ENCODE data around the gene PLS1.

PLS1 gene

DNA sequence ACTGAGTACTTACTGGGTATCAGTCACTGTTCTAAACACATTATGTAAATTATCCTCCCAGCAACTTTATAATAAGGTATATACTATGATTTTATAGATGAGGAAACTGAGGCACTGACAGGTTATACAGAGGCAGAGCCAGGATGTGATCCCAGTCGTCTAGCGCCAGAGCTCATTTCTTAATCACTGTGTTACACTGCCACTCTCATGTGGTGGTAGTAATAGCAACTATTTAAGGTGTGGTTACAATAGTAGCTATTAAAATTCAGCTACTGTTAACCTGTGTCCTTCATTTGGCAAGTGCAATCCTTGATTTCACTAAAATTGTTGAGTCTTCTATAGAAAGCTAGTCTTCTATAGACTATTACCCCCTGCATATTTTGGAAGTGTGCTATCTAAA, 84.5 kb downstream of the PLS1 start:
- Histone ChIP-seq H3K18ac (ENCODE audit: low read length) (no peak overlapping the region), H3K23ac (ENCODE audit: low read length) (no peak overlapping the region), H3K27ac (ENCODE audit: low read depth, low read length) (no peak overlapping the region), H2BK15ac (replicated peaks; ENCODE audit: low read depth) (no peak overlapping the region), H4K5ac (ENCODE audit: low read length) (no peak overlapping the region), H3K4me3 (ENCODE audit: low read length) (no peak overlapping the region), H4K8ac (ENCODE audit: low read depth, low read length) (no peak overlapping the region), H3K79me2 (ENCODE audit: control insufficient read depth, insufficient read depth, low read length) (no peaks in the 10 kb centered on the region), H2BK120ac (ENCODE audit: low read depth, low read length) (no peak overlapping the region), H2AK5ac (ENCODE audit: low read length) (no peak overlapping the region), H3K9ac (ENCODE audit: low read length) (no peak overlapping the region), H2BK5ac (ENCODE audit: low read length) (no peak overlapping the region), H3K4me1 (ENCODE audit: control insufficient read depth, low read depth, low read length) (no peaks in the 10 kb centered on the region), H3K4me2 (ENCODE audit: low read length) (no peak overlapping the region), H3K79me1 (ENCODE audit: low read length) (no peaks in the 10 kb centered on the region), H3K4ac (ENCODE audit: low read depth, low read length) (no peak overlapping the region), H3K56ac (ENCODE audit: low read length) (no peak overlapping the region), H3K36me3 (ENCODE audit: control insufficient read depth, insufficient read depth, low read length) (no peaks in the 10 kb centered on the region), H3K27me3 (ENCODE audit: insufficient read depth, low read length, poor library complexity) (no peaks in the 10 kb centered on the region)
- no peak for DNase-seq
- no CpG with 5 or more reads among the region's 2 CpGs for WGBS (ENCODE audit: extremely low coverage, insufficient coverage, low lambda C conversion rate)

DNA sequence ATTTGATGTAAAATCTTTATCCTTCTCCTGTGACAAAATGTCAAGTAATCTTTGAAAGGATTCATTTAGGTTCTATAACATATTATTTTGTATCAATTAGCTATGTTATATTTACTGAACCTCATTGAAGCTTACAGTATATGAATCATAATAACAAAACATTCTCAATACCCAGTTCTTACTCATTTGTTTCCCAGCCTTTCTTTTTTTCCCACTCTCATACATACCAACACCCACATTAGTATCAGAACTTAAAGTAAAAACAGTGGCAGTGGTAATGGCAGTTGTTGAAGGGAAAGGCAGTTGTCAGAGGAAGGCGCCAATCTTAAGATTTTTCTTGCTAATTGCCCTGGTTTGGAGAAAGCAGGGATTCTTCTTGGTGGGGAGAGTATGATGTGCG, 94.4 kb downstream of the PLS1 start:
- Histone ChIP-seq H3K4me1 (ENCODE audit: control insufficient read depth, low read depth, low read length) (peaks cover 1% of the 10 kb centered on the region), H2AK5ac (ENCODE audit: low read length) (no peak overlapping the region), H3K56ac (ENCODE audit: low read length) (no peak overlapping the region), H3K4me2 (ENCODE audit: low read length) (no peak overlapping the region), H2BK15ac (replicated peaks; ENCODE audit: low read depth) (no peak overlapping the region), H3K4ac (ENCODE audit: low read depth, low read length) (no peak overlapping the region), H3K36me3 (ENCODE audit: control insufficient read depth, insufficient read depth, low read length) (no peaks in the 10 kb centered on the region), H3K27ac (ENCODE audit: low read depth, low read length) (no peak overlapping the region), H4K8ac (ENCODE audit: low read depth, low read length) (no peak overlapping the region), H2BK120ac (ENCODE audit: low read depth, low read length) (no peak overlapping the region), H3K79me2 (ENCODE audit: control insufficient read depth, insufficient read depth, low read length) (no peaks in the 10 kb centered on the region), H3K79me1 (ENCODE audit: low read length) (no peaks in the 10 kb centered on the region), H3K4me3 (ENCODE audit: low read length) (no peak overlapping the region), H4K5ac (ENCODE audit: low read length) (no peak overlapping the region), H3K9ac (ENCODE audit: low read length) (no peak overlapping the region), H3K27me3 (ENCODE audit: insufficient read depth, low read length, poor library complexity) (peaks cover 2% of the 10 kb centered on the region), H3K23ac (ENCODE audit: low read length) (no peak overlapping the region), H2BK5ac (ENCODE audit: low read length) (no peak overlapping the region), H3K18ac (ENCODE audit: low read length) (no peak overlapping the region)
- DNase-seq = no peak
- WGBS (ENCODE audit: extremely low coverage, insufficient coverage, low lambda C conversion rate) = no CpG with 5 or more reads among the region's 2 CpGs

DNA sequence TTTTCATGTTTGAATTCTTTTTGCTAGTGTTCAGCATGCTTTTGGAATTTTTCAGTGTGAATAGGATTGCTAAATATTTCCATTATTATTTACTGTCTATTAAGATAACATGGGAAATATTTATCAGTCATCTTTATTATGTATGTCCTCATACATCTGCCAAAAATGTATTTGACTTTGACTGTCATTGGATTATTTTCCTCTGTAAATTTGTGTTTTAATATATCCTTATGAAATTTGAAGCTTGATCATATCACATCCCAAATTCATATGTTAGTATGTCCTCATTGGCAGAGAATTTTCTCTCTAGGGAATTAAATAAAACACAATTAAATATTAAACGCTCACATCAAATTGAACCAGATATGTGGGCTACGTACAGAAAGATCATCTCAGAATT, 95.3 kb downstream of the PLS1 start:
- Histone ChIP-seq H2BK5ac (ENCODE audit: low read length) (no peak overlapping the region), H4K8ac (ENCODE audit: low read depth, low read length) (no peak overlapping the region), H3K4me3 (ENCODE audit: low read length) (no peak overlapping the region), H3K56ac (ENCODE audit: low read length) (no peak overlapping the region), H3K79me1 (ENCODE audit: low read length) (no peaks in the 10 kb centered on the region), H3K27me3 (ENCODE audit: insufficient read depth, low read length, poor library complexity) (no peaks in the 10 kb centered on the region), H3K9ac (ENCODE audit: low read length) (no peak overlapping the region), H3K18ac (ENCODE audit: low read length) (no peak overlapping the region), H3K23ac (ENCODE audit: low read length) (no peak overlapping the region), H2BK15ac (replicated peaks; ENCODE audit: low read depth) (no peak overlapping the region), H3K4ac (ENCODE audit: low read depth, low read length) (no peak overlapping the region), H4K5ac (ENCODE audit: low read length) (no peak overlapping the region), H3K27ac (ENCODE audit: low read depth, low read length) (no peak overlapping the region), H3K79me2 (ENCODE audit: control insufficient read depth, insufficient read depth, low read length) (no peaks in the 10 kb centered on the region), H2BK120ac (ENCODE audit: low read depth, low read length) (no peak overlapping the region), H3K36me3 (ENCODE audit: control insufficient read depth, insufficient read depth, low read length) (no peaks in the 10 kb centered on the region), H3K4me1 (ENCODE audit: control insufficient read depth, low read depth, low read length) (no peaks in the 10 kb centered on the region), H2AK5ac (ENCODE audit: low read length) (no peak overlapping the region), H3K4me2 (ENCODE audit: low read length) (no peak overlapping the region)
- DNase-seq = no peak
- WGBS (ENCODE audit: extremely low coverage, insufficient coverage, low lambda C conversion rate) = no CpG with 5 or more reads among the region's 2 CpGs

- Histone ChIP-seq H2AK5ac (ENCODE audit: low read length) (no peak overlapping the region), H2BK15ac (replicated peaks; ENCODE audit: low read depth) (no peak overlapping the region), H3K4me1 (ENCODE audit: control insufficient read depth, low read depth, low read length) (no peaks in the 10 kb centered on the region), H2BK5ac (ENCODE audit: low read length) (no peak overlapping the region), H3K4me3 (ENCODE audit: low read length) (no peak overlapping the region), H3K56ac (ENCODE audit: low read length) (no peak overlapping the region), H3K23ac (ENCODE audit: low read length) (no peak overlapping the region), H4K5ac (ENCODE audit: low read length) (no peak overlapping the region), H3K36me3 (ENCODE audit: control insufficient read depth, insufficient read depth, low read length) (no peaks in the 10 kb centered on the region), H3K27me3 (ENCODE audit: insufficient read depth, low read length, poor library complexity) (no peaks in the 10 kb centered on the region), H3K9ac (ENCODE audit: low read length) (no peak overlapping the region), H3K27ac (ENCODE audit: low read depth, low read length) (no peak overlapping the region), H3K4me2 (ENCODE audit: low read length) (no peak overlapping the region), H3K79me1 (ENCODE audit: low read length) (no peaks in the 10 kb centered on the region), H3K4ac (ENCODE audit: low read depth, low read length) (no peak overlapping the region), H4K8ac (ENCODE audit: low read depth, low read length) (no peak overlapping the region), H3K79me2 (ENCODE audit: control insufficient read depth, insufficient read depth, low read length) (no peaks in the 10 kb centered on the region), H3K18ac (ENCODE audit: low read length) (no peak overlapping the region), H2BK120ac (ENCODE audit: low read depth, low read length) (no peak overlapping the region)
- DNase-seq = no peak
- no CpG with 5 or more reads among the region's 7 CpGs for WGBS (ENCODE audit: extremely low coverage, insufficient coverage, low lambda C conversion rate)
Observed at GRCh38 chr3:142693136-142693853, 97.1 kb downstream of the PLS1 start.

GRCh38 chr3:142694225-142694624, 98.0 kb downstream of the PLS1 start:
- no peak overlapping the region for H3K4me2 ChIP-seq (ENCODE audit: low read length)
- no peaks in the 10 kb centered on the region for H3K79me2 ChIP-seq (ENCODE audit: control insufficient read depth, insufficient read depth, low read length)
- H3K56ac ChIP-seq (ENCODE audit: low read length) = no peak overlapping the region
- H3K27me3 ChIP-seq (ENCODE audit: insufficient read depth, low read length, poor library complexity) = no peaks in the 10 kb centered on the region
- no peaks in the 10 kb centered on the region for H3K4me1 ChIP-seq (ENCODE audit: control insufficient read depth, low read depth, low read length)
- no peak overlapping the region for H3K9ac ChIP-seq (ENCODE audit: low read length)
- DNase-seq = no peak
- no peak overlapping the region for H2BK5ac ChIP-seq (ENCODE audit: low read length)
- H3K23ac ChIP-seq (ENCODE audit: low read length) = no peak overlapping the region
- no peak overlapping the region for H4K8ac ChIP-seq (ENCODE audit: low read depth, low read length)
- no peak overlapping the region for H2BK120ac ChIP-seq (ENCODE audit: low read depth, low read length)
- no peak overlapping the region for H2BK15ac ChIP-seq (replicated peaks; ENCODE audit: low read depth)
- no peak overlapping the region for H3K4ac ChIP-seq (ENCODE audit: low read depth, low read length)
- no peaks in the 10 kb centered on the region for H3K36me3 ChIP-seq (ENCODE audit: control insufficient read depth, insufficient read depth, low read length)
- H3K27ac ChIP-seq (ENCODE audit: low read depth, low read length) = no peak overlapping the region
- no peak overlapping the region for H3K4me3 ChIP-seq (ENCODE audit: low read length)
- no CpG with 5 or more reads among the region's 1 CpG for WGBS (ENCODE audit: extremely low coverage, insufficient coverage, low lambda C conversion rate)
- no peak overlapping the region for H4K5ac ChIP-seq (ENCODE audit: low read length)
- no peak overlapping the region for H2AK5ac ChIP-seq (ENCODE audit: low read length)
- H3K18ac ChIP-seq (ENCODE audit: low read length) = no peak overlapping the region
- H3K79me1 ChIP-seq (ENCODE audit: low read length) = no peaks in the 10 kb centered on the region

DNA sequence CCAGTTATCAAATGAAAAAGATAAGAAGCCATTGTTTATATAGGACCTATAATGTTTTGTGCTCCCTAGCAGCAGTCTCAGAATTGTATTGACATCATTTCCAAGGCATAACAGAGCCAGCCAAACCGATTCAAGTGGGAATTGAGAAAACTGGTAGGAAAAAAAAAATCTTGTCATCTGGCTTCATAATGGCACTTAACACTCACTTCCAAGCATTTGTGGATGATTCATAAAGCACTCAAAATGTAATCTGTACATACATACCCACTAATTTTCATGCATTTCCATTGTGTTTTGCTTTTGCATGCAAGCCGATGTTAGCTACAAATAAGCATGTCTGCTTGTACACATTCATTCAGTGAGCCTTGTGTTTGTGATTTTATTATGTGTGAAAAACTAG, 109.0 kb downstream of the PLS1 start:
- H3K4me3 ChIP-seq (ENCODE audit: low read length) = no peak overlapping the region
- H3K4ac ChIP-seq (ENCODE audit: low read depth, low read length) = no peak overlapping the region
- no peak for DNase-seq
- H3K27me3 ChIP-seq (ENCODE audit: insufficient read depth, low read length, poor library complexity) = no peaks in the 10 kb centered on the region
- no peak overlapping the region for H3K56ac ChIP-seq (ENCODE audit: low read length)
- H3K79me2 ChIP-seq (ENCODE audit: control insufficient read depth, insufficient read depth, low read length) = no peaks in the 10 kb centered on the region
- WGBS (ENCODE audit: extremely low coverage, insufficient coverage, low lambda C conversion rate) = no CpG with 5 or more reads among the region's 2 CpGs
- no peak overlapping the region for H3K4me2 ChIP-seq (ENCODE audit: low read length)
- no peak overlapping the region for H3K27ac ChIP-seq (ENCODE audit: low read depth, low read length)
- H3K9ac ChIP-seq (ENCODE audit: low read length) = no peak overlapping the region
- no peak overlapping the region for H2BK5ac ChIP-seq (ENCODE audit: low read length)
- no peak overlapping the region for H2BK15ac ChIP-seq (replicated peaks; ENCODE audit: low read depth)
- no peaks in the 10 kb centered on the region for H3K36me3 ChIP-seq (ENCODE audit: control insufficient read depth, insufficient read depth, low read length)
- no peak overlapping the region for H3K23ac ChIP-seq (ENCODE audit: low read length)
- H3K4me1 ChIP-seq (ENCODE audit: control insufficient read depth, low read depth, low read length) = peaks cover 2% of the 10 kb centered on the region
- no peak overlapping the region for H4K5ac ChIP-seq (ENCODE audit: low read length)
- no peak overlapping the region for H3K18ac ChIP-seq (ENCODE audit: low read length)
- H2BK120ac ChIP-seq (ENCODE audit: low read depth, low read length) = no peak overlapping the region
- H2AK5ac ChIP-seq (ENCODE audit: low read length) = no peak overlapping the region
- H4K8ac ChIP-seq (ENCODE audit: low read depth, low read length) = no peak overlapping the region
- no peaks in the 10 kb centered on the region for H3K79me1 ChIP-seq (ENCODE audit: low read length)
